ENCODE results near the gene CECR2. TPM values are rescaled to one million over a fixed set of nuclear protein-coding genes. Genes with fewer than 3 reads are reported as not detected.

Gene CECR2
- total and polyA plus RNA-seq, 2 of the 8 experiments (the other 6 are each of a cell fraction or from before 2014, with no cell fraction given) = 18.3 to 123 TPM

DNA sequence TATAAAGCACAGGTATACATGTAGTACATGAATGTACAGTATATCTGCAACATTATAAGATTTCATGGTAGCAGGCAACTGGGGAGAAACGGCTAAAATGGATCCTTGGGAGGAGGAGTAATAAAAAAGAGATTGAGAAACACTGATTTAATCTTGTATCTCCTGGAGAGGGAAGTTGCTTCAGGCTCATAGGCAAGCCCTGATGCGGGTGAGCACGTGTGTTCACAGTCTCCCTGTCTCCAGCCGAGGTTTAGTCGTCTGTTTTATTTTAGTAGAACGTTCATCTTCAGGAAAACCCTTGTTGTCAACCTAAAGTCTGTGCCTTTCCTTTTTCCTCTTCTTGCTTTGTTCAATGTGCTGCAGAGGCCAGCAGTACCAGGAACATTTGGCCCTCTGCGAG is 172.2 kb downstream of the CECR2 start:
- Histone ChIP-seq H3K4me1 (replicated peaks in 1 of 4; ENCODE audit: control insufficient read depth in 3 of 4, insufficient read depth in 4 of 4, low read length in 3 of 4) (peaks cover 0 to 7% (median 3%) of the 10 kb centered on the region in 4 experiments; a peak in 2 of 7 replicates), H3K14ac (ENCODE audit: insufficient read length) (no peak overlapping the region), H3K23me2 (ENCODE audit: low read depth, low read length) (no peaks in the 10 kb centered on the region; the same call in 1 of the 2 replicates), H3K4ac (replicated peaks; ENCODE audit: insufficient read length, low read depth, low read length) (no peak overlapping the region), H3K23ac (ENCODE audit: insufficient read length) (no peak overlapping the region), H2BK120ac (replicated peaks; ENCODE audit: low read depth, low read length) (no peak overlapping the region), H3K27me3 (replicated peaks in 1 of 4; ENCODE audit: control insufficient read depth in 3 of 4, extremely low read depth in 1 of 4, insufficient read depth in 3 of 4, low read length in 3 of 4) (no peaks in the 10 kb centered on the region), H4K91ac (replicated peaks; ENCODE audit: insufficient read length, low read length) (no peak overlapping the region), H3K9ac (replicated peaks in 1 of 4; ENCODE audit: extremely low read depth in 1 of 4, low read depth in 3 of 4, low read length in 3 of 4) (no peak overlapping the region), H3K36me3 (ENCODE audit: control insufficient read depth in 2 of 4, insufficient read depth in 4 of 4, low read length in 3 of 4) (peaks cover 29 to 81% (median 46%) of the 10 kb centered on the region in 4 experiments), H3K18ac (ENCODE audit: extremely low read depth, low read length) (no peak overlapping the region), H4K8ac (ENCODE audit: extremely low read depth, insufficient read depth, low read length) (no peak overlapping the region; the same call in 1 of the 2 replicates), H3K4me2 (ENCODE audit: insufficient read depth in 1 of 2, low read depth in 2 of 2, low read length in 2 of 2) (no peak overlapping the region), H2BK15ac (ENCODE audit: low read length) (no peak overlapping the region), H2AFZ (ENCODE audit: low read length) (no peak overlapping the region), H2BK20ac (ENCODE audit: low read length) (no peak overlapping the region), H3K9me3 (ENCODE audit: insufficient read depth in 2 of 2, low read depth in 1 of 2, low read length in 1 of 2) (no peaks in the 10 kb centered on the region), H2BK12ac (ENCODE audit: low read depth, low read length) (no peak overlapping the region), H4K20me1 (replicated peaks in 1 of 2; ENCODE audit: control insufficient read depth in 1 of 2, insufficient read depth in 2 of 2, low read length in 2 of 2) (peaks cover 0 to 2% of the 10 kb centered on the region in 2 experiments), H2AK5ac (ENCODE audit: low read depth, low read length) (no peak overlapping the region), H2BK5ac (ENCODE audit: low read depth, low read length) (no peak overlapping the region), H4K5ac (ENCODE audit: insufficient read length, low read depth, low read length) (no peak overlapping the region), H3K79me1 (ENCODE audit: low read depth, low read length) (no peaks in the 10 kb centered on the region; the same call in 1 of the 2 replicates), H3K27ac (ENCODE audit: low read depth, low read length) (no peak overlapping the region), H3K56ac (replicated peaks; ENCODE audit: insufficient read length, low read depth, low read length) (no peak overlapping the region), H3K4me3 (ENCODE audit: extremely low read depth in 1 of 4, insufficient read depth in 2 of 4, low read depth in 3 of 4, low read length in 4 of 4) (no peak overlapping the region), H3K79me2 (ENCODE audit: control insufficient read depth in 1 of 2, insufficient read depth in 2 of 2, low read length in 2 of 2) (peaks cover 0 to 5% of the 10 kb centered on the region in 2 experiments; a peak in 1 of 4 replicates)
- no peak for DNase-seq (ENCODE audit: low read depth in 1 of 2, low spot score in 2 of 2)
- 92% methylated on average over 7 of the region's 7 CpGs; no CpG with 5 or more reads in 1 of the 2 experiments for WGBS, 2 experiments (ENCODE audit: extremely low coverage in 1 of 2, insufficient coverage in 1 of 2, insufficient read length in 1 of 2, insufficient replicate concordance in 2 of 2, low coverage in 1 of 2, low lambda C conversion rate in 2 of 2, missing lambda C conversion rate in 1 of 2)
- no peak for FAIRE-seq
- TF ChIP-seq SUZ12 (IDR thresholded peaks at IDR 0.05; ENCODE audit: low read length) = no peak
- no peak for TF ChIP-seq KDM5A (IDR thresholded peaks at IDR 0.05; ENCODE audit: low read length)
- TF ChIP-seq MAFK (IDR thresholded peaks at IDR 0.05; ENCODE audit: low read depth, low read length) = no peak
- TF ChIP-seq, protein P1, sequence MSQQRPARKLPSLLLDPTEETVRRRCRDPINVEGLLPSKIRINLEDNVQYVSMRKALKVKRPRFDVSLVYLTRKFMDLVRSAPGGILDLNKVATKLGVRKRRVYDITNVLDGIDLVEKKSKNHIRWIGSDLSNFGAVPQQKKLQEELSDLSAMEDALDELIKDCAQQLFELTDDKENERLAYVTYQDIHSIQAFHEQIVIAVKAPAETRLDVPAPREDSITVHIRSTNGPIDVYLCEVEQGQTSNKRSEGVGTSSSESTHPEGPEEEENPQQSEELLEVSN (IDR thresholded peaks at IDR 0.05) = no peak
- TF ChIP-seq FOSL1 (IDR thresholded peaks at IDR 0.05; ENCODE audit: insufficient read depth, low read depth, low read length) = no peak
- TF ChIP-seq BCL11A (IDR thresholded peaks at IDR 0.05; ENCODE audit: low read depth in 2 of 2, low read length in 2 of 2) = no peak
- no peak for TF ChIP-seq RFX5 (IDR thresholded peaks at IDR 0.05; ENCODE audit: borderline replicate concordance, low read depth, low read length)
- no peak for TF ChIP-seq CTBP2 (IDR thresholded peaks at IDR 0.05; ENCODE audit: borderline replicate concordance, insufficient read depth, insufficient read length, low read length)
- TF ChIP-seq HDAC6 (IDR thresholded peaks at IDR 0.05; ENCODE audit: low read depth, low read length) = no peak
- TF ChIP-seq NRF1 (IDR thresholded peaks at IDR 0.05; ENCODE audit: low read depth, low read length) = no peak
- ChIA-PET POLR2A (ENCODE audit: partially characterized antibody) (no interaction called here), CTCF (ENCODE audit: partially characterized antibody) (interaction anchor here (0.7 kb wide), 1 partner anchor 201 kb away, joined by 4 read pairs; no protein-coding TSS in a partner anchor)
